Keratinocyte (primary cell): Measurements from ENCODE around the gene USH2A. TPM values are rescaled to one million over a fixed set of nuclear protein-coding genes. Genes with fewer than 3 reads are reported as not detected.
"Not testable (repeated sequence)": the region's sequence is repeated elsewhere in the genome, so short reads cannot be mapped to it uniquely, and the experiment has no call there.

Experiments
- DNase-seq: peaks from one replicate; pipeline ENCODE4 v3.0.0-alpha.2; 2011; ENCODE audit warnings: low read depth, missing footprints, low spot score
- FAIRE-seq: peaks from 2 replicates; lab custom pipeline; 2011; peaks lifted over from hg19 to GRCh38; lab: Jason Lieb, UNC
- H2AFZ ChIP-seq: 2 replicates; pipeline ENCODE4 v1.6.0; 2012; ENCODE audit warnings: low read length, control low read depth, inconsistent platforms; ENCODE audit not compliant: control insufficient read depth
- H3K27ac ChIP-seq: 2 replicates; pipeline ENCODE4 v1.5.1; 2011; ENCODE audit warnings: low read length; ENCODE audit not compliant: control insufficient read depth, insufficient read depth
- H3K27me3 ChIP-seq: 3 replicates; pipeline ENCODE4 v1.6.0; 2011; ENCODE audit warnings: low read length; ENCODE audit not compliant: control insufficient read depth, insufficient read depth; ENCODE audit errors: extremely low read depth
- H3K36me3 ChIP-seq, 2 experiments: 2 replicates in 1 of 2; 3 replicates in 1 of 2; pipeline ENCODE4 v1.5.1; 2011; ENCODE audit warnings: low read length in 2 of 2, mild to moderate bottlenecking in 1 of 2; ENCODE audit not compliant: control insufficient read depth in 2 of 2, insufficient read depth in 2 of 2; ENCODE audit errors: extremely low read depth in 1 of 2
- H3K4me1 ChIP-seq: 3 replicates; pipeline ENCODE4 v1.5.1; 2011; ENCODE audit warnings: low read length; ENCODE audit not compliant: control insufficient read depth, insufficient read depth; ENCODE audit errors: extremely low read depth
- H3K4me2 ChIP-seq: 3 replicates; pipeline ENCODE4 v1.6.0; 2011; ENCODE audit warnings: low read depth, low read length; ENCODE audit not compliant: control insufficient read depth, insufficient read depth; ENCODE audit errors: extremely low read depth
- H3K4me3 ChIP-seq, 3 experiments: fragments of 200-600 bp in 1 of 3; sonication (generic) in 1 of 3; 2 replicates in 2 of 3; 3 replicates in 1 of 3; pipeline ENCODE4 v1.5.1; 2011 to 2016; ENCODE audit warnings: low read length in 3 of 3, mild to moderate bottlenecking in 3 of 3, control low read depth in 2 of 3, inconsistent platforms in 1 of 3, low read depth in 1 of 3, mixed read lengths in 1 of 3, mixed run types in 1 of 3, moderate library complexity in 1 of 3; ENCODE audit not compliant: control insufficient read depth in 2 of 3, insufficient read depth in 2 of 3; ENCODE audit errors: extremely low read depth in 1 of 3
- H3K79me2 ChIP-seq: 2 replicates; pipeline ENCODE4 v1.6.0; 2012; ENCODE audit warnings: low read length; ENCODE audit not compliant: control insufficient read depth, insufficient read depth
- H3K9ac ChIP-seq: 3 replicates; pipeline ENCODE4 v1.6.0; 2011; ENCODE audit warnings: low read length; ENCODE audit not compliant: control insufficient read depth, insufficient read depth; ENCODE audit errors: extremely low read depth
- H3K9me1 ChIP-seq: 3 replicates; pipeline ENCODE4 v1.6.0; 2011; ENCODE audit warnings: low read length; ENCODE audit not compliant: control insufficient read depth, insufficient read depth; ENCODE audit errors: extremely low read depth
- H3K9me3 ChIP-seq: 2 replicates; pipeline ENCODE4 v1.5.1; 2012; ENCODE audit warnings: low read depth, low read length; ENCODE audit not compliant: control insufficient read depth
- H4K20me1 ChIP-seq: 3 replicates; pipeline ENCODE4 v1.6.0; 2011; ENCODE audit warnings: low read length; ENCODE audit not compliant: control insufficient read depth, insufficient read depth; ENCODE audit errors: extremely low read depth
- EZH2 ChIP-seq: IDR thresholded peaks from one replicate; pipeline ENCODE4 v1.6.1; 2012; ENCODE audit warnings: inconsistent platforms, mild to moderate bottlenecking, low read length, moderate library complexity
- dilution Hi-C: fragments of 300-500 bp; cut with MboI; formaldehyde crosslinking; loops from one replicate; pipeline ENCODE4 v1.7.0; 2020; ENCODE audit warnings: low sequenced_read_pairs; ENCODE audit not compliant: extremely low pct_ligation_motif_present
- polyA plus RNA-seq, 5 experiments: library from polyadenylated mRNA; depleted of rRNA in 3 of 5; stranded (reverse) in 3 of 5; stranded (forward) in 1 of 5; unstranded in 1 of 5; fragments of >200 nt; gene quantifications; 1 replicate in 1 of 5; 2 replicates in 3 of 5; 3 replicates in 1 of 5; pipeline versions ENCODE4 v1.2.1 to v1.2.3, GENCODE V29; 2011 to 2012; ENCODE audit warnings: missing spikeins in 2 of 5, low read depth in 1 of 5, low replicate concordance in 1 of 5
- TF ChIP-seq, protein P1 (sequence below), 3 experiments: IDR thresholded peaks in 1 of 3; conservative IDR thresholded peaks in 1 of 3; optimal IDR thresholded peaks in 1 of 3; 2 replicates in 2 of 3; 3 replicates in 1 of 3; pipeline versions ENCODE3 to v1.5.1; 2011; ENCODE audit warnings: low read length in 3 of 3, mild to moderate bottlenecking in 3 of 3, moderate library complexity in 2 of 3, control low read depth in 1 of 3, inconsistent platforms in 1 of 3; ENCODE audit not compliant: insufficient read depth in 2 of 3; ENCODE audit errors: extremely low read depth in 1 of 3

USH2A gene
- polyA plus RNA-seq, 1 donor (not counting 4 experiments of a cell fraction or from before 2014, with no cell fraction given): not detected

DNA sequence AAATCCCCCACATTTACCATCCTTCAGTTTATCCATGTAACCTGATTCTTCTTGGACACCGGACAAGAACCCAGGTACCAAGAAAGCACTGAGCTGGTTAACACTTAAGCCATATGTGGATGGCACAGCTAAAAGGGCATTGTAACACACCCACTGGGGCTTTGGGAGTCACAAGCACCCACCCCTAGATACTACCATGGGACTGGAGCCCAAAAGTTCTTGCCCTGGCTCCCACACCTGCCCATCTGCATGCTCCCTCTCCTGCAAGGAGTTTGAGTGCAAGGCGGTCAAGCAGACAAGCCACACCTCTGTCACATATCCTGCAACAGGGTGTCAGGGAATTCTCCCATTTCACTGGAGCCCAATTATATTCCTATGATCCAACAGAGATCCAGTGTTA is 270.1 kb downstream of the USH2A start:
- H3K9ac ChIP-seq: no peak overlapping the region
- no peaks in the 10 kb centered on the region for H3K27me3 ChIP-seq
- no peaks in the 10 kb centered on the region for H3K9me1 ChIP-seq
- no peak overlapping the region for H2AFZ ChIP-seq
- H3K9me3 ChIP-seq: no peaks in the 10 kb centered on the region
- no peaks in the 10 kb centered on the region for H3K79me2 ChIP-seq
- no peaks in the 10 kb centered on the region for H4K20me1 ChIP-seq
- TF ChIP-seq, protein P1, sequence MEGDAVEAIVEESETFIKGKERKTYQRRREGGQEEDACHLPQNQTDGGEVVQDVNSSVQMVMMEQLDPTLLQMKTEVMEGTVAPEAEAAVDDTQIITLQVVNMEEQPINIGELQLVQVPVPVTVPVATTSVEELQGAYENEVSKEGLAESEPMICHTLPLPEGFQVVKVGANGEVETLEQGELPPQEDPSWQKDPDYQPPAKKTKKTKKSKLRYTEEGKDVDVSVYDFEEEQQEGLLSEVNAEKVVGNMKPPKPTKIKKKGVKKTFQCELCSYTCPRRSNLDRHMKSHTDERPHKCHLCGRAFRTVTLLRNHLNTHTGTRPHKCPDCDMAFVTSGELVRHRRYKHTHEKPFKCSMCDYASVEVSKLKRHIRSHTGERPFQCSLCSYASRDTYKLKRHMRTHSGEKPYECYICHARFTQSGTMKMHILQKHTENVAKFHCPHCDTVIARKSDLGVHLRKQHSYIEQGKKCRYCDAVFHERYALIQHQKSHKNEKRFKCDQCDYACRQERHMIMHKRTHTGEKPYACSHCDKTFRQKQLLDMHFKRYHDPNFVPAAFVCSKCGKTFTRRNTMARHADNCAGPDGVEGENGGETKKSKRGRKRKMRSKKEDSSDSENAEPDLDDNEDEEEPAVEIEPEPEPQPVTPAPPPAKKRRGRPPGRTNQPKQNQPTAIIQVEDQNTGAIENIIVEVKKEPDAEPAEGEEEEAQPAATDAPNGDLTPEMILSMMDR (optimal IDR thresholded peaks at IDR 0.05 in 1 of 3, IDR thresholded peaks at IDR 0.05 in 1 of 3, conservative IDR thresholded peaks at IDR 0.05 in 1 of 3; ENCODE audit: extremely low read depth in 1 of 3, insufficient read depth in 2 of 3, low read length in 3 of 3): no peak
- TF ChIP-seq EZH2: no peak
- H3K27ac ChIP-seq: no peak overlapping the region
- no peak overlapping the region for H3K4me3 ChIP-seq
- no peaks in the 10 kb centered on the region for H3K36me3 ChIP-seq
- DNase-seq: no peak
- FAIRE-seq: no peak
- H3K4me1 ChIP-seq: no peaks in the 10 kb centered on the region
- dilution Hi-C loops: no loop called here
- no peak overlapping the region for H3K4me2 ChIP-seq

DNA sequence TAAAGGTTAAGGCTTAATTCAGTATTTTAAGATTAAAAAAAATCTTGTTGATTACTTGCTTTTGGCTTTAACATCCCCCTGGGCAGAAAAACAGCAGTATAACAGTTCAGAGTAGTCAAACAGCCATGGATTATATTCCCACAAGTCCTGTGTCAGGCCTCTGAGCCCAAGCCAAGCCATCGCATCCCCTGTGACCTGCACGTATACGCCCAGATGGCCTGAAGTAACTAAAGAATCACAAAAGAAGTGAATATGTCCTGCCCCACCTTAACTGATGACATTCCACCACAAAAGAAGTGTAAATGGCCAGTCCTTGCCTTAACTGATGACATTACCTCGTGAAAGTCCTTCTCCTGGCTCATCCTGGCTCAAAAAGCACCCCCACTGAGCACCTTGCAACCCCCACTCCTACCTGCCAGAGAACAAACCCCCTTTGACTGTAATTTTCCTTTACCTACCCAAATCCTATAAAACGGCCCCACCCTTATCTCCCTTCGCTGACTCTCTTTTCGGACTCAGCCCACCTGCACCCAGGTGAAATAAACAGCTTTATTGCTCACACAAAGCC is 277.7 kb downstream of the USH2A start:
- H3K4me3 ChIP-seq, H3K9me3 ChIP-seq, H2AFZ ChIP-seq, H3K9me1 ChIP-seq, H3K4me1 ChIP-seq, H4K20me1 ChIP-seq, H3K27me3 ChIP-seq, H3K36me3 ChIP-seq, dilution Hi-C loops, DNase-seq, H3K9ac ChIP-seq, H3K4me2 ChIP-seq, H3K27ac ChIP-seq, H3K79me2 ChIP-seq, FAIRE-seq: not testable (repeated sequence)
